ENCODE measurements around the gene EDAR.

Gene EDAR

GRCh38 chr2:108919571-108920373 lies 69.2 kb downstream of the EDAR start:
- H3K36me3 ChIP-seq (ENCODE audit: control insufficient read depth, low read depth, low read length) = no peaks in the 10 kb centered on the region
- no peaks in the 10 kb centered on the region for H3K4me1 ChIP-seq (ENCODE audit: control insufficient read depth, low read depth, low read length)
- no peaks in the 10 kb centered on the region for H3K27me3 ChIP-seq (ENCODE audit: control insufficient read depth, insufficient read depth, low read length)
- H3K4me3 ChIP-seq (ENCODE audit: low read length) = no peak overlapping the region
- H3K9me3 ChIP-seq (ENCODE audit: control insufficient read depth, low read depth, low read length) = no peaks in the 10 kb centered on the region
- no peak overlapping the region for H3K27ac ChIP-seq (ENCODE audit: low read length)
- H3K9ac ChIP-seq (ENCODE audit: low read length) = no peak overlapping the region

- Histone ChIP-seq H3K9me3 (ENCODE audit: control insufficient read depth, low read depth, low read length) (no peaks in the 10 kb centered on the region), H3K27ac (ENCODE audit: low read length) (no peak overlapping the region), H3K4me1 (ENCODE audit: control insufficient read depth, low read depth, low read length) (no peaks in the 10 kb centered on the region), H3K27me3 (ENCODE audit: control insufficient read depth, insufficient read depth, low read length) (no peaks in the 10 kb centered on the region), H3K36me3 (ENCODE audit: control insufficient read depth, low read depth, low read length) (no peaks in the 10 kb centered on the region), H3K9ac (ENCODE audit: low read length) (no peak overlapping the region), H3K4me3 (ENCODE audit: low read length) (no peak overlapping the region)
Observed at GRCh38 chr2:108918941-108919341, 70.1 kb downstream of the EDAR start.

GRCh38 chr2:108918156-108918874 lies 70.7 kb downstream of the EDAR start:
- no peaks in the 10 kb centered on the region for H3K9me3 ChIP-seq (ENCODE audit: control insufficient read depth, low read depth, low read length)
- no peak overlapping the region for H3K27ac ChIP-seq (ENCODE audit: low read length)
- H3K27me3 ChIP-seq (ENCODE audit: control insufficient read depth, insufficient read depth, low read length) = no peaks in the 10 kb centered on the region

GRCh38 chr2:108917526-108917925 lies 71.5 kb downstream of the EDAR start:
- Histone ChIP-seq H3K4me1 (ENCODE audit: control insufficient read depth, low read depth, low read length) (no peaks in the 10 kb centered on the region), H3K9ac (ENCODE audit: low read length) (no peak overlapping the region), H3K9me3 (ENCODE audit: control insufficient read depth, low read depth, low read length) (no peaks in the 10 kb centered on the region), H3K27ac (ENCODE audit: low read length) (no peak overlapping the region), H3K36me3 (ENCODE audit: control insufficient read depth, low read depth, low read length) (no peaks in the 10 kb centered on the region), H3K27me3 (ENCODE audit: control insufficient read depth, insufficient read depth, low read length) (no peaks in the 10 kb centered on the region), H3K4me3 (ENCODE audit: low read length) (no peak overlapping the region)

More at GRCh38 chr2:108918156-108918874, 70.7 kb downstream of the EDAR start:
- no peak overlapping the region for H3K9ac ChIP-seq (ENCODE audit: low read length)
- H3K4me1 ChIP-seq (ENCODE audit: control insufficient read depth, low read depth, low read length) = no peaks in the 10 kb centered on the region
- H3K36me3 ChIP-seq (ENCODE audit: control insufficient read depth, low read depth, low read length) = no peaks in the 10 kb centered on the region
- no peak overlapping the region for H3K4me3 ChIP-seq (ENCODE audit: low read length)

- H3K27me3 ChIP-seq (ENCODE audit: control insufficient read depth, insufficient read depth, low read length) = no peaks in the 10 kb centered on the region
- H3K4me1 ChIP-seq (ENCODE audit: control insufficient read depth, low read depth, low read length) = no peaks in the 10 kb centered on the region
- H3K4me3 ChIP-seq (ENCODE audit: low read length) = no peak overlapping the region
- no peaks in the 10 kb centered on the region for H3K9me3 ChIP-seq (ENCODE audit: control insufficient read depth, low read depth, low read length)
- no peaks in the 10 kb centered on the region for H3K36me3 ChIP-seq (ENCODE audit: control insufficient read depth, low read depth, low read length)
- H3K9ac ChIP-seq (ENCODE audit: low read length) = no peak overlapping the region
- H3K27ac ChIP-seq (ENCODE audit: low read length) = no peak overlapping the region
Observed at GRCh38 chr2:108916796-108917421, 72.1 kb downstream of the EDAR start.

- no peaks in the 10 kb centered on the region for H3K9me3 ChIP-seq (ENCODE audit: control insufficient read depth, low read depth, low read length)
- no peak overlapping the region for H3K4me3 ChIP-seq (ENCODE audit: low read length)
- H3K27me3 ChIP-seq (ENCODE audit: control insufficient read depth, insufficient read depth, low read length) = no peaks in the 10 kb centered on the region
- H3K27ac ChIP-seq (ENCODE audit: low read length) = no peak overlapping the region
- no peak overlapping the region for H3K9ac ChIP-seq (ENCODE audit: low read length)
- no peaks in the 10 kb centered on the region for H3K36me3 ChIP-seq (ENCODE audit: control insufficient read depth, low read depth, low read length)
- H3K4me1 ChIP-seq (ENCODE audit: control insufficient read depth, low read depth, low read length) = no peaks in the 10 kb centered on the region
Observed at GRCh38 chr2:108916122-108916795, 72.8 kb downstream of the EDAR start.

GRCh38 chr2:108912629-108912902 lies 76.5 kb downstream of the EDAR start:
- Histone ChIP-seq H3K4me1 (ENCODE audit: control insufficient read depth, low read depth, low read length) (no peaks in the 10 kb centered on the region), H3K36me3 (ENCODE audit: control insufficient read depth, low read depth, low read length) (no peaks in the 10 kb centered on the region), H3K27me3 (ENCODE audit: control insufficient read depth, insufficient read depth, low read length) (no peaks in the 10 kb centered on the region), H3K27ac (ENCODE audit: low read length) (no peak overlapping the region), H3K9me3 (ENCODE audit: control insufficient read depth, low read depth, low read length) (no peaks in the 10 kb centered on the region), H3K4me3 (ENCODE audit: low read length) (no peak overlapping the region), H3K9ac (ENCODE audit: low read length) (no peak overlapping the region)

- Histone ChIP-seq H3K9ac (ENCODE audit: low read length) (no peak overlapping the region), H3K27ac (ENCODE audit: low read length) (no peak overlapping the region), H3K36me3 (ENCODE audit: control insufficient read depth, low read depth, low read length) (no peaks in the 10 kb centered on the region), H3K4me3 (ENCODE audit: low read length) (no peak overlapping the region), H3K27me3 (ENCODE audit: control insufficient read depth, insufficient read depth, low read length) (no peaks in the 10 kb centered on the region), H3K9me3 (ENCODE audit: control insufficient read depth, low read depth, low read length) (no peaks in the 10 kb centered on the region), H3K4me1 (ENCODE audit: control insufficient read depth, low read depth, low read length) (no peaks in the 10 kb centered on the region)
Observed at GRCh38 chr2:108911807-108912628, 77.0 kb downstream of the EDAR start.

GRCh38 chr2:108911401-108911800 lies 77.6 kb downstream of the EDAR start:
- H3K9ac ChIP-seq (ENCODE audit: low read length) = no peak overlapping the region
- no peak overlapping the region for H3K4me3 ChIP-seq (ENCODE audit: low read length)
- no peaks in the 10 kb centered on the region for H3K27me3 ChIP-seq (ENCODE audit: control insufficient read depth, insufficient read depth, low read length)
- H3K4me1 ChIP-seq (ENCODE audit: control insufficient read depth, low read depth, low read length) = no peaks in the 10 kb centered on the region
- no peak overlapping the region for H3K27ac ChIP-seq (ENCODE audit: low read length)
- H3K9me3 ChIP-seq (ENCODE audit: control insufficient read depth, low read depth, low read length) = no peaks in the 10 kb centered on the region
- H3K36me3 ChIP-seq (ENCODE audit: control insufficient read depth, low read depth, low read length) = no peaks in the 10 kb centered on the region

- H3K9me3 ChIP-seq (ENCODE audit: control insufficient read depth, low read depth, low read length) = no peaks in the 10 kb centered on the region
- no peak overlapping the region for H3K27ac ChIP-seq (ENCODE audit: low read length)
- H3K4me1 ChIP-seq (ENCODE audit: control insufficient read depth, low read depth, low read length) = no peaks in the 10 kb centered on the region
- no peaks in the 10 kb centered on the region for H3K27me3 ChIP-seq (ENCODE audit: control insufficient read depth, insufficient read depth, low read length)
- no peak overlapping the region for H3K9ac ChIP-seq (ENCODE audit: low read length)
- H3K4me3 ChIP-seq (ENCODE audit: low read length) = no peak overlapping the region
- H3K36me3 ChIP-seq (ENCODE audit: control insufficient read depth, low read depth, low read length) = no peaks in the 10 kb centered on the region
Observed at GRCh38 chr2:108910541-108911396, 78.3 kb downstream of the EDAR start.

Data from iPS-18a (cell line).